Pancreas (tissue), 10 donors: Measurements from ENCODE around the gene HLA-DOB. TPM values are rescaled to one million over a fixed set of nuclear protein-coding genes. Genes with fewer than 3 reads are reported as not detected.
"Not testable (repeated sequence)": the region's sequence is repeated elsewhere in the genome, so short reads cannot be mapped to it uniquely, and the experiment has no call there.

ENCODE experiments used
- ATAC-seq, 4 donors: fragments of 200-7000 bp; cut with Tn5 transposase; one replicate each; pipeline versions ENCODE4 v1.8.0 to v1.9.1; 2020; ENCODE audit warnings: mild to moderate bottlenecking in 4 of 4, moderate library complexity in 4 of 4
- DNase-seq, 6 donors: peaks; one replicate each; pipeline ENCODE4 v3.0.0-alpha.2; 2020
- FAIRE-seq: peaks from 2 replicates; lab custom pipeline; 2012; peaks lifted over from hg19 to GRCh38; lab: Jason Lieb, UNC
- H3K27ac ChIP-seq, 4 donors: fragments of 200-600 bp; sonication (generic); 1 replicate in 3 of 4; 2 replicates in 1 of 4; pipeline versions ENCODE4 v1.5.0 to v1.8.0; 2020
- H3K27me3 ChIP-seq, 4 donors: fragments of 200-600 bp; one replicate each; pipeline ENCODE4 v1.8.0; 2021
- H3K36me3 ChIP-seq, 3 donors: fragments of 200-600 bp; sonication (generic) in 1 of 3; one replicate each; pipeline versions ENCODE4 v1.5.0 to v1.8.0; 2020 to 2021
- H3K4me1 ChIP-seq, 3 donors: fragments of 200-600 bp; one replicate each; pipeline ENCODE4 v1.8.0; 2021
- H3K4me3 ChIP-seq, 4 donors: fragments of 200-600 bp; sonication (generic) in 2 of 4; one replicate each; pipeline versions ENCODE4 v1.5.0 to v1.8.0; 2020 to 2021
- H3K9me3 ChIP-seq, 4 donors: fragments of 200-600 bp; one replicate each; pipeline ENCODE4 v1.8.0; 2021
- WGBS, 2 donors: extraction: QIAGEN DNeasy Blood & Tissue Kit; methylation state at CpG; one replicate each; pipeline ENCODE4 v1.1.7; 2013; 5-methylcytosine and 5-hydroxymethylcytosine counted together
- intact Hi-C, 3 donors: fragments of 100-400 bp; cut with DNase I; formaldehyde crosslinking; loops; one replicate each; pipeline versions ENCODE4 v1.11.1 to v1.14.2; 2022
- polyA plus RNA-seq, 2 donors: library from polyadenylated mRNA; stranded (reverse); fragments of 200-250 nt; gene quantifications; one replicate each; pipeline ENCODE4 v1.2.3, GENCODE V29; 2013
- total RNA-seq, 6 donors: library from RNA; stranded (reverse); fragmentation: NEBNext Ultra II Directional in 4 of 6; extraction: Animal tissue kit (Norgen Biotek cat#: 25700) in 4 of 6; gene quantifications; one replicate each; pipeline versions ENCODE4 v1.2.1 to v1.2.4, GENCODE V29; 2021 to 2023
- TF ChIP-seq, protein P1 (sequence below), 4 donors: fragments of 200-600 bp; sonication (generic) in 3 of 4; IDR thresholded peaks; one replicate each; pipeline versions ENCODE4 v1.5.0 to v1.8.0; 2021; ENCODE audit warnings: antibody characterized with exemption in 4 of 4
- donor health status: healthy with polysubstance abuse.
- donor health status: DM: no; HTN: no; CAD: no; lungs with moderate emphysema.
- donor health status: DM: no; HTN: no; CAD: no.
- donor health status: control.
- donor health status: control.
- donor health status: Bipolar disorder and iron deficiency.
- donor health status: DM: yes; HTN: yes; CAD: no.
- donor health status: DM: no; HTN: no; CAD: no.
- donor health status: DM: no; HTN: no; CAD: no.
- donor health status: DM: yes; HTN: yes; CAD: no.

The HLA-DOB gene
- total and polyA plus RNA-seq, 8 donors: 0.21 to 0.87 (median 0.45) TPM; not detected in 4

- Histone ChIP-seq H3K4me1 (no peaks in the 10 kb centered on the region), H3K27me3 (peaks cover 0 to 3% (median 0%) of the 10 kb centered on the region in 4 donors), H3K4me3 (no peak overlapping the region), H3K36me3 (no peaks in the 10 kb centered on the region), H3K27ac (no peak overlapping the region), H3K9me3 (no peaks in the 10 kb centered on the region)
- TF ChIP-seq, protein P1, sequence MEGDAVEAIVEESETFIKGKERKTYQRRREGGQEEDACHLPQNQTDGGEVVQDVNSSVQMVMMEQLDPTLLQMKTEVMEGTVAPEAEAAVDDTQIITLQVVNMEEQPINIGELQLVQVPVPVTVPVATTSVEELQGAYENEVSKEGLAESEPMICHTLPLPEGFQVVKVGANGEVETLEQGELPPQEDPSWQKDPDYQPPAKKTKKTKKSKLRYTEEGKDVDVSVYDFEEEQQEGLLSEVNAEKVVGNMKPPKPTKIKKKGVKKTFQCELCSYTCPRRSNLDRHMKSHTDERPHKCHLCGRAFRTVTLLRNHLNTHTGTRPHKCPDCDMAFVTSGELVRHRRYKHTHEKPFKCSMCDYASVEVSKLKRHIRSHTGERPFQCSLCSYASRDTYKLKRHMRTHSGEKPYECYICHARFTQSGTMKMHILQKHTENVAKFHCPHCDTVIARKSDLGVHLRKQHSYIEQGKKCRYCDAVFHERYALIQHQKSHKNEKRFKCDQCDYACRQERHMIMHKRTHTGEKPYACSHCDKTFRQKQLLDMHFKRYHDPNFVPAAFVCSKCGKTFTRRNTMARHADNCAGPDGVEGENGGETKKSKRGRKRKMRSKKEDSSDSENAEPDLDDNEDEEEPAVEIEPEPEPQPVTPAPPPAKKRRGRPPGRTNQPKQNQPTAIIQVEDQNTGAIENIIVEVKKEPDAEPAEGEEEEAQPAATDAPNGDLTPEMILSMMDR (IDR thresholded peaks at IDR 0.05): peak in 3 of 4 donors; percentile 17 to 24 (median 22)
- DNase-seq: peak in 2 of 6 donors; percentile 16 to 30
- FAIRE-seq: no peak
- intact Hi-C loops: loop anchor here in 1 of 3 donors (5.0 kb wide), 1 partner anchor 369 kb away; no protein-coding TSS in a partner anchor
- 26 to 29% methylated on average over 5 of the region's 5 CpGs for WGBS, 2 donors
- ATAC-seq: peak in 3 of 4 donors; percentile 74 to 94 (median 87)
These were observed 30.8 kb downstream of the HLA-DOB start for GRCh38 chr6:32785781-32786533.

GRCh38 chr6:32782923-32783322 is 33.9 kb downstream of the HLA-DOB start:
- H3K36me3 ChIP-seq, H3K9me3 ChIP-seq, ATAC-seq, intact Hi-C loops, H3K4me1 ChIP-seq, H3K27me3 ChIP-seq, FAIRE-seq, DNase-seq, H3K4me3 ChIP-seq, H3K27ac ChIP-seq: not testable (repeated sequence)

DNA sequence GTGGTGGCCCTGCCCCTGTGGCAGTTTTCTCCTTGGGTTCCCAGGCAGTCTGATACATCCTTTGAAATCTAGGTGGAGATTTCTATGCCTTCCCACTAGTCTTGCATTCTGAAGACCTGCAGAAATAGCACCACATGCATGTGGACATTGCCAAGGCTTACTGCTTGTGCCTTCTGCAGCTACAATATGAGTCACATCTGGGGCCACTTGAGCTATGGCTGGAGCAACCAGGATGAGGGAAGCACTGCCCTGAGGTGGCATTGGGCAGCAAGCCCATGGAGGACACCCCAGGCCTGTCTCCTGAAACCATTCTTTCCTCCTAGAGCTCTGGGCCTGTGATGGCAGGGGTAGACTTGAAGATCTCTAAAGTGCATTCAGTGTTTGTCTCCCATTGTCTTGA is 37.8 kb downstream of the HLA-DOB start:
- FAIRE-seq (no peak), ATAC-seq (no peak), DNase-seq (no peak)
- no peaks in the 10 kb centered on the region for H3K4me1 ChIP-seq
- no peaks in the 10 kb centered on the region for H3K27me3 ChIP-seq
- intact Hi-C loops: no loop called here
- H3K9me3 ChIP-seq: no peaks in the 10 kb centered on the region
- no peak overlapping the region for H3K27ac ChIP-seq
- TF ChIP-seq, protein P1 (IDR thresholded peaks at IDR 0.05): no peak
- H3K36me3 ChIP-seq: no peaks in the 10 kb centered on the region
- no peak overlapping the region for H3K4me3 ChIP-seq

- ATAC-seq: no peak
- Histone ChIP-seq H3K27me3 (peaks cover 0 to 12% (median 0%) of the 10 kb centered on the region in 4 donors), H3K9me3 (no peaks in the 10 kb centered on the region), H3K4me3 (no peak overlapping the region), H3K36me3 (no peaks in the 10 kb centered on the region), H3K27ac (no peak overlapping the region), H3K4me1 (no peaks in the 10 kb centered on the region)
- WGBS, 2 donors: 5 to 8% methylated on average over 1 of the region's 1 CpG
- TF ChIP-seq, protein P1 (IDR thresholded peaks at IDR 0.05): no peak
- no peak for DNase-seq
- intact Hi-C loops: no loop called here
- FAIRE-seq: no peak
These were observed 41.7 kb downstream of the HLA-DOB start for GRCh38 chr6:32775071-32775470.

DNA sequence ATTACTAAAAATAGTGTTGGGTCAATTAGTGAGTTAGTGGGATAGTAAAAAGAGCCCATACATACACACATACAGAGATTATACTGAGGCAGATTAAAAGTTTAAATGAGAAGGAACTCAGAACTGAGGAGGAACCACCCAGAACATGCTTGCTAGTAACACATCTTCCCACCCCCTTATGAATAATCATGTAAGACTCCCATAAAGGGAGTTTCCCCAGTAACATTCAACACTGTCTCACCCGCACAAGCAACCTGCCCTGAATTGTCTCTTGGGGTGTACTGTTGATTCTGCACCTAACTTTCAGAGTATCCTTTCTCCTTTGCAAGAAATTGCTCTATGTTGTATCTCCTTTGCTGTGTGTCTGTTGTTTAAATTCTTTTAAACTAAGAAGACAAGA is 42.4 kb downstream of the HLA-DOB start:
- ATAC-seq (no peak), DNase-seq (no peak), FAIRE-seq (no peak)
- WGBS, 2 donors: 75 to 86% methylated on average over 1 of the region's 1 CpG
- Histone ChIP-seq H3K27ac (no peak overlapping the region), H3K4me3 (no peak overlapping the region), H3K4me1 (no peaks in the 10 kb centered on the region), H3K27me3 (peaks cover 0 to 13% (median 0%) of the 10 kb centered on the region in 4 donors), H3K9me3 (no peaks in the 10 kb centered on the region), H3K36me3 (no peaks in the 10 kb centered on the region)
- TF ChIP-seq, protein P1 (IDR thresholded peaks at IDR 0.05): no peak
- intact Hi-C loops: no loop called here
